Loucy (cell line): Measurements from ENCODE around the gene GPI.

Experiments
- EZH2phosphoT487 ChIP-seq: fragments of 200-600 bp; IDR thresholded peaks from 2 replicates; pipeline ENCODE4 v1.6.1; 2018; ENCODE audit warnings: antibody characterized with exemption, mild to moderate bottlenecking, moderate library complexity, borderline replicate concordance
- TF ChIP-seq, protein P1 (sequence below): fragments of 200-600 bp; sonication (generic); conservative IDR thresholded peaks from 2 replicates; pipeline ENCODE4 v1.5.1; 2014; ENCODE audit warnings: mild to moderate bottlenecking, antibody characterized with exemption, low read length

DNA sequence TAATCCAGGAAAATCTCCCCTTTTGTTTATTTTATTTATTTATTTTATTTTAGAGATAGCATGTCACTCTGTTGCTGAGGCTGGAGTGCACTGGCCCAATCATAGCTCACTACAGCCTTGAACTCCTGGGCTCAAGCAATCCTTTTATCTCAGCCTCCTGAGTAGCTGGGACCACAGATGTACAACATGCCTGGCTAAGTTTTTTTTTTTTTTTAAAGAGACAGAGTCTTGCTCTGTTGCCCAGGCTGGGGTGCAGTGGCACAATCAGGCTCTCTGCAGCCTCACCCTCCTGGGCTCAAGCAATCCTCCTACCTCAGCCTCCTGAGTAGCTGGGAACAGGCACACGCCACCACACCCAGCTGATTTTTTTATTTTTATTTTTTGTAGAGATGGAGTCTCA is 32.9 kb downstream of the GPI start:
- TF ChIP-seq, protein P1, sequence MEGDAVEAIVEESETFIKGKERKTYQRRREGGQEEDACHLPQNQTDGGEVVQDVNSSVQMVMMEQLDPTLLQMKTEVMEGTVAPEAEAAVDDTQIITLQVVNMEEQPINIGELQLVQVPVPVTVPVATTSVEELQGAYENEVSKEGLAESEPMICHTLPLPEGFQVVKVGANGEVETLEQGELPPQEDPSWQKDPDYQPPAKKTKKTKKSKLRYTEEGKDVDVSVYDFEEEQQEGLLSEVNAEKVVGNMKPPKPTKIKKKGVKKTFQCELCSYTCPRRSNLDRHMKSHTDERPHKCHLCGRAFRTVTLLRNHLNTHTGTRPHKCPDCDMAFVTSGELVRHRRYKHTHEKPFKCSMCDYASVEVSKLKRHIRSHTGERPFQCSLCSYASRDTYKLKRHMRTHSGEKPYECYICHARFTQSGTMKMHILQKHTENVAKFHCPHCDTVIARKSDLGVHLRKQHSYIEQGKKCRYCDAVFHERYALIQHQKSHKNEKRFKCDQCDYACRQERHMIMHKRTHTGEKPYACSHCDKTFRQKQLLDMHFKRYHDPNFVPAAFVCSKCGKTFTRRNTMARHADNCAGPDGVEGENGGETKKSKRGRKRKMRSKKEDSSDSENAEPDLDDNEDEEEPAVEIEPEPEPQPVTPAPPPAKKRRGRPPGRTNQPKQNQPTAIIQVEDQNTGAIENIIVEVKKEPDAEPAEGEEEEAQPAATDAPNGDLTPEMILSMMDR: no peak
- no peak for TF ChIP-seq EZH2phosphoT487
